Pulmonary artery endothelial cell (primary cell): Measurements from ENCODE around the gene IER3. TPM values are rescaled to one million over a fixed set of nuclear protein-coding genes. Genes with fewer than 3 reads are reported as not detected.
A peak's percentile ranks its signal among the peaks of the same experiment; 100 is the strongest.
"Not testable (repeated sequence)": the region's sequence is repeated elsewhere in the genome, so short reads cannot be mapped to it uniquely, and the experiment has no call there.

Source experiments
- DNase-seq: peaks from one replicate; pipeline ENCODE4 v3.0.0-alpha.2; 2011; ENCODE audit warnings: low read depth, low spot score
- total RNA-seq: library from RNA; depleted of rRNA; stranded (reverse); fragments of >200 nt; gene quantifications from 2 replicates; pipeline ENCODE4 v1.2.3, GENCODE V29; 2014

IER3 gene
- total RNA-seq, 1 donor from 2014 or later: 122 TPM

- DNase-seq: no peak
These were observed 19.3 kb downstream of the IER3 start for GRCh38 chr6:30724906-30725667.

GRCh38 chr6:30723843-30724741 is 20.3 kb downstream of the IER3 start:
- DNase-seq: not testable (repeated sequence)

GRCh38 chr6:30723159-30723842 is 21.0 kb downstream of the IER3 start:
- DNase-seq: not testable (repeated sequence)

- DNase-seq: no peak
These were observed 21.9 kb downstream of the IER3 start for GRCh38 chr6:30722280-30723112.

GRCh38 chr6:30722025-30722279 is 22.4 kb downstream of the IER3 start:
- DNase-seq: not testable (repeated sequence)

GRCh38 chr6:30721198-30722024 is 22.9 kb downstream of the IER3 start:
- DNase-seq: peak; percentile 69

GRCh38 chr6:30720738-30721197 is 23.6 kb downstream of the IER3 start:
- DNase-seq: no peak

GRCh38 chr6:30719791-30720737 is 24.3 kb downstream of the IER3 start, which contains the start of gene TUBB:
Gene TUBB, plus strand, starts transcription at chr6:30720352. Its CDS starts 155 bp downstream, at chr6:30720507.
- peak; percentile 93 for DNase-seq

- DNase-seq: no peak
These were observed 25.0 kb downstream of the IER3 start for GRCh38 chr6:30719356-30719755.

GRCh38 chr6:30717845-30718720 is 26.3 kb downstream of the IER3 start:
- not testable (repeated sequence) for DNase-seq

- peak; percentile 100 for DNase-seq
These were observed 27.1 kb downstream of the IER3 start, which contains the start of gene MDC1 for GRCh38 chr6:30717129-30717844. Gene MDC1, minus strand, starts transcription at chr6:30717281. Its CDS starts 2,106 bp downstream, at chr6:30715175.

- DNase-seq: no peak
These were observed 27.5 kb downstream of the IER3 start for GRCh38 chr6:30716879-30717128.

GRCh38 chr6:30714263-30714662 is 30.1 kb downstream of the IER3 start:
- no peak for DNase-seq

- DNase-seq: no peak
These were observed 31.9 kb downstream of the IER3 start for GRCh38 chr6:30712441-30712945.

GRCh38 chr6:30711758-30712380 is 32.5 kb downstream of the IER3 start:
- DNase-seq: no peak

GRCh38 chr6:30709101-30709868 is 35.1 kb downstream of the IER3 start:
- no peak for DNase-seq
